ENCODE data around the gene TRIM29.
"Not testable (repeated sequence)": the region's sequence is repeated elsewhere in the genome, so short reads cannot be mapped to it uniquely, and the experiment has no call there.

TRIM29 gene

GRCh38 chr11:120137611-120138521 is at the start of gene TRIM29:
TRIM29 (minus strand) TSS chr11:120138113; CDS start chr11:120138031, 82 bp downstream.
- DNase-seq (ENCODE audit: low read depth in 2 of 2), result no peak

- DNase-seq (ENCODE audit: low read depth in 2 of 2), result no peak
These were observed 49.1 kb upstream of the TRIM29 start for GRCh38 chr11:120186774-120187591.

GRCh38 chr11:120186456-120186773 is 48.5 kb upstream of the TRIM29 start:
- DNase-seq (ENCODE audit: low read depth in 2 of 2), result no peak

- no peak for DNase-seq (ENCODE audit: low read depth in 2 of 2)
These were observed 48.0 kb upstream of the TRIM29 start for GRCh38 chr11:120185706-120186455.

- DNase-seq (ENCODE audit: low read depth in 2 of 2), result no peak
These were observed 47.2 kb upstream of the TRIM29 start for GRCh38 chr11:120184946-120185705.

GRCh38 chr11:120184371-120184945 is 46.5 kb upstream of the TRIM29 start:
- DNase-seq (ENCODE audit: low read depth in 2 of 2), result no peak

- no peak for DNase-seq (ENCODE audit: low read depth in 2 of 2)
These were observed 45.8 kb upstream of the TRIM29 start for GRCh38 chr11:120183701-120184141.

- no peak for DNase-seq (ENCODE audit: low read depth in 2 of 2)
These were observed 45.0 kb upstream of the TRIM29 start for GRCh38 chr11:120182790-120183491.

GRCh38 chr11:120182372-120182771 is 44.5 kb upstream of the TRIM29 start:
- no peak for DNase-seq (ENCODE audit: low read depth in 2 of 2)

- DNase-seq (ENCODE audit: low read depth in 2 of 2), result no peak
These were observed 43.6 kb upstream of the TRIM29 start for GRCh38 chr11:120181376-120181975.

GRCh38 chr11:120180551-120181232 is 42.8 kb upstream of the TRIM29 start:
- DNase-seq (ENCODE audit: low read depth in 2 of 2), result no peak

GRCh38 chr11:120180063-120180462 is 42.1 kb upstream of the TRIM29 start:
- DNase-seq (ENCODE audit: low read depth in 2 of 2), result not testable (repeated sequence)

- no peak for DNase-seq (ENCODE audit: low read depth in 2 of 2)
These were observed 41.3 kb upstream of the TRIM29 start for GRCh38 chr11:120179057-120179672.

GRCh38 chr11:120178561-120179056 is 40.7 kb upstream of the TRIM29 start:
- no peak for DNase-seq (ENCODE audit: low read depth in 2 of 2)

- no peak for DNase-seq (ENCODE audit: low read depth in 2 of 2)
These were observed 37.0 kb upstream of the TRIM29 start for GRCh38 chr11:120174866-120175265.

- no peak for DNase-seq (ENCODE audit: low read depth in 2 of 2)
These were observed 35.9 kb upstream of the TRIM29 start for GRCh38 chr11:120173807-120174206.

GRCh38 chr11:120173019-120173705 is 35.2 kb upstream of the TRIM29 start:
- no peak for DNase-seq (ENCODE audit: low read depth in 2 of 2)

All from fibroblast of skin of left biceps (primary cell).